Vagina (tissue), 2 donors: ENCODE results near the gene UROC1. TPM values are rescaled to one million over a fixed set of nuclear protein-coding genes. Genes with fewer than 3 reads are reported as not detected.

Experiments used
- DNase-seq, 2 donors: peaks; one replicate each; pipeline ENCODE4 v3.0.0-alpha.2; 2017; ENCODE audit errors: extremely low spot score in 2 of 2
- H3K27ac ChIP-seq: fragments of 200-600 bp; sonication (generic); one replicate; pipeline ENCODE4 v1.5.1; 2019
- H3K27me3 ChIP-seq: fragments of 200-600 bp; sonication (generic); one replicate; pipeline ENCODE4 v1.5.1; 2019
- H3K36me3 ChIP-seq, 2 donors: fragments of 200-600 bp; sonication (generic); one replicate each; pipeline ENCODE4 v1.5.1; 2017 to 2019
- H3K4me1 ChIP-seq: fragments of 200-600 bp; sonication (generic); one replicate; pipeline ENCODE4 v1.5.1; 2019
- H3K4me3 ChIP-seq, 2 donors: fragments of 200-600 bp; sonication (generic); 1 replicate in 1 of 2; 2 replicates in 1 of 2; pipeline ENCODE4 v1.5.1; 2016 to 2019
- H3K9me3 ChIP-seq: fragments of 200-600 bp; sonication (generic); one replicate; pipeline ENCODE4 v1.5.1; 2019
- CTCF ChIP-seq, 3 experiments: fragments of 450-650 bp in 2 of 3; fragments of 200-600 bp in 1 of 3; sonication (generic) in 1 of 3; IDR thresholded peaks; one replicate each; pipeline ENCODE4 v1.5.1; 2017 to 2019; ENCODE audit warnings: antibody characterized with exemption in 3 of 3, mild to moderate bottlenecking in 2 of 3, moderate library complexity in 2 of 3
- POLR2A ChIP-seq, 2 donors: fragments of 450-650 bp; IDR thresholded peaks; one replicate each; pipeline ENCODE4 v1.6.1; 2017; ENCODE audit warnings: antibody characterized with exemption in 2 of 2, mild to moderate bottlenecking in 2 of 2, moderate library complexity in 2 of 2
- POLR2AphosphoS5 ChIP-seq, 2 donors: sonication (generic); formaldehyde crosslinking; IDR thresholded peaks; one replicate each; pipeline ENCODE4 v1.9.0; 2017; ENCODE audit warnings: antibody characterized with exemption in 2 of 2, mild to moderate bottlenecking in 2 of 2, low read depth in 1 of 2; ENCODE audit not compliant: insufficient read depth in 1 of 2
- intact Hi-C: fragments of 100-400 bp; cut with DNase I; formaldehyde crosslinking; loops from one replicate; pipeline ENCODE4 v1.15.1; 2023
- total RNA-seq: library from RNA; depleted of rRNA; stranded (reverse); fragments of >200 nt; gene quantifications from one replicate; pipeline ENCODE4 v1.2.3, GENCODE V29; 2016

The UROC1 gene
- total RNA-seq, 1 donor from 2014 or later = not detected

GRCh38 chr3:126516152-126516935, 1.2 kb downstream of the UROC1 start:
- Histone ChIP-seq H3K9me3 (no peaks in the 10 kb centered on the region), H3K4me3 (no peak overlapping the region), H3K36me3 (no peaks in the 10 kb centered on the region), H3K27me3 (no peaks in the 10 kb centered on the region), H3K4me1 (no peaks in the 10 kb centered on the region), H3K27ac (no peak overlapping the region)
- no peak for DNase-seq
- intact Hi-C loops = no loop called here
- no peak for TF ChIP-seq POLR2A (IDR thresholded peaks at IDR 0.05)
- TF ChIP-seq CTCF (IDR thresholded peaks at IDR 0.05) = no peak
- no peak for TF ChIP-seq POLR2AphosphoS5 (IDR thresholded peaks at IDR 0.05; ENCODE audit: insufficient read depth in 1 of 2, low read depth in 1 of 2)

GRCh38 chr3:126515066-126515706, 2.4 kb downstream of the UROC1 start:
- no peak for DNase-seq
- Histone ChIP-seq H3K36me3 (no peaks in the 10 kb centered on the region), H3K4me1 (no peaks in the 10 kb centered on the region), H3K27me3 (no peaks in the 10 kb centered on the region), H3K27ac (no peak overlapping the region), H3K4me3 (no peak overlapping the region), H3K9me3 (no peaks in the 10 kb centered on the region)
- intact Hi-C loops = no loop called here
- TF ChIP-seq POLR2AphosphoS5 (IDR thresholded peaks at IDR 0.05; ENCODE audit: insufficient read depth in 1 of 2, low read depth in 1 of 2) = no peak
- TF ChIP-seq POLR2A (IDR thresholded peaks at IDR 0.05) = no peak
- TF ChIP-seq CTCF (IDR thresholded peaks at IDR 0.05) = no peak

- Histone ChIP-seq H3K36me3 (no peaks in the 10 kb centered on the region), H3K27ac (no peak overlapping the region), H3K4me1 (no peaks in the 10 kb centered on the region), H3K9me3 (no peaks in the 10 kb centered on the region), H3K4me3 (no peak overlapping the region), H3K27me3 (no peaks in the 10 kb centered on the region)
- DNase-seq = no peak
- TF ChIP-seq POLR2AphosphoS5 (IDR thresholded peaks at IDR 0.05; ENCODE audit: insufficient read depth in 1 of 2, low read depth in 1 of 2) (no peak), POLR2A (IDR thresholded peaks at IDR 0.05) (no peak), CTCF (IDR thresholded peaks at IDR 0.05) (no peak)
- intact Hi-C loops = no loop called here
Measured at GRCh38 chr3:126514161-126514560, 3.4 kb downstream of the UROC1 start.

- no peak overlapping the region for H3K4me3 ChIP-seq
- TF ChIP-seq CTCF (IDR thresholded peaks at IDR 0.05) = no peak
- TF ChIP-seq POLR2AphosphoS5 (IDR thresholded peaks at IDR 0.05; ENCODE audit: insufficient read depth in 1 of 2, low read depth in 1 of 2) = no peak
- TF ChIP-seq POLR2A (IDR thresholded peaks at IDR 0.05) = no peak
- no peaks in the 10 kb centered on the region for H3K9me3 ChIP-seq
- DNase-seq = no peak
- no peaks in the 10 kb centered on the region for H3K27me3 ChIP-seq
- H3K27ac ChIP-seq = no peak overlapping the region
- H3K4me1 ChIP-seq = no peaks in the 10 kb centered on the region
- intact Hi-C loops = no loop called here
- no peaks in the 10 kb centered on the region for H3K36me3 ChIP-seq
Measured at GRCh38 chr3:126512916-126513650, 4.5 kb downstream of the UROC1 start.
